CD4-positive, alpha-beta T cell treated with Interleukin-1 beta for 1 hour (primary cell): Measurements from ENCODE around the gene NAB1.
"Not testable (repeated sequence)": the region's sequence is repeated elsewhere in the genome, so short reads cannot be mapped to it uniquely, and the experiment has no call there.

ENCODE experiments used
- DNase-seq, 2 donors: peaks; one replicate each; pipeline ENCODE4 v3.0.0-alpha.2; 2020 to 2022

Gene NAB1

GRCh38 chr2:190674966-190675650 is 26.2 kb downstream of the NAB1 start:
- no peak for DNase-seq

- no peak for DNase-seq
Measured at GRCh38 chr2:190677255-190677654, 28.4 kb downstream of the NAB1 start.

GRCh38 chr2:190678444-190679162 is 29.7 kb downstream of the NAB1 start:
- no peak for DNase-seq

GRCh38 chr2:190679391-190679790 is 30.5 kb downstream of the NAB1 start:
- DNase-seq, result no peak

GRCh38 chr2:190679813-190680591 is 31.1 kb downstream of the NAB1 start:
- peak; percentile 70 to 71 for DNase-seq

GRCh38 chr2:190682168-190682567 is 33.3 kb downstream of the NAB1 start:
- no peak for DNase-seq

GRCh38 chr2:190683802-190684201 is 34.9 kb downstream of the NAB1 start:
- DNase-seq, result no peak

GRCh38 chr2:190684931-190685330 is 36.0 kb downstream of the NAB1 start:
- no peak for DNase-seq

- DNase-seq, result no peak
Measured at GRCh38 chr2:190685333-190685732, 36.5 kb downstream of the NAB1 start.

GRCh38 chr2:190693533-190694232 is 44.8 kb downstream of the NAB1 start:
- DNase-seq, result no peak

GRCh38 chr2:190694479-190694878 is 45.6 kb downstream of the NAB1 start:
- no peak for DNase-seq

GRCh38 chr2:190695739-190696138 is 46.9 kb downstream of the NAB1 start:
- DNase-seq, result peak in 1 of 2 donors; percentile 18

GRCh38 chr2:190696792-190697398 is 48.0 kb downstream of the NAB1 start:
- no peak for DNase-seq

GRCh38 chr2:190697421-190697820 is 48.5 kb downstream of the NAB1 start:
- no peak for DNase-seq

GRCh38 chr2:190698895-190699294 is 50.0 kb downstream of the NAB1 start:
- DNase-seq, result no peak

- DNase-seq, result no peak
Measured at GRCh38 chr2:190701586-190701985, 52.7 kb downstream of the NAB1 start.

GRCh38 chr2:190705280-190705679 is 56.4 kb downstream of the NAB1 start:
- DNase-seq, result no peak

GRCh38 chr2:190707726-190708125 is 58.8 kb downstream of the NAB1 start:
- no peak for DNase-seq

GRCh38 chr2:190708650-190709049 is 59.8 kb downstream of the NAB1 start:
- not testable (repeated sequence) for DNase-seq

GRCh38 chr2:190711069-190711468 is 62.2 kb downstream of the NAB1 start:
- DNase-seq, result no peak

- DNase-seq, result no peak
Measured at GRCh38 chr2:190713471-190713870, 64.6 kb downstream of the NAB1 start.

- DNase-seq, result no peak
Measured at GRCh38 chr2:190714958-190715357, 66.1 kb downstream of the NAB1 start.
